WTC11 (cell line): ENCODE measurements around the gene AQP2. TPM values are rescaled to one million over a fixed set of nuclear protein-coding genes. Genes with fewer than 3 reads are reported as not detected.

Experiments used
- ATAC-seq: fragments of 200-7000 bp; cut with Tn5 transposase; 2 replicates; pipeline ENCODE4 v1.10.0; 2021; ENCODE audit warnings: mild to moderate bottlenecking, moderate library complexity
- CTCF ChIA-PET: fragments of 300-600 bp; sonication (Branson Sonifier 250); formaldehyde crosslinking; loops from one replicate; lab custom pipeline; 2021; ENCODE audit warnings: antibody characterized with exemption; lab: Charles Lee
- POLR2A ChIA-PET: fragments of 350-600 bp; sonication (Branson Sonifier 250); formaldehyde crosslinking; loops from one replicate; lab custom pipeline; 2021; ENCODE audit warnings: antibody characterized with exemption; lab: Charles Lee
- DNase-seq: peaks from one replicate; pipeline ENCODE4 v3.0.0; 2021; ENCODE audit warnings: low spot score
- H3K27ac Mint-ChIP-seq: 2 replicates; pipeline ENCODE4 v1.8.0; 2021; ENCODE audit warnings: mixed read lengths
- H3K27me3 Mint-ChIP-seq: 2 replicates; pipeline ENCODE4 v1.8.0; 2021; ENCODE audit warnings: low read depth, mild to moderate bottlenecking, moderate library complexity, mixed read lengths
- H3K36me3 Mint-ChIP-seq: 2 replicates; pipeline ENCODE4 v1.8.0; 2021; ENCODE audit warnings: mixed read lengths
- H3K4me1 Mint-ChIP-seq: 2 replicates; pipeline ENCODE4 v1.8.0; 2022; ENCODE audit warnings: mixed read lengths
- H3K4me3 Mint-ChIP-seq: 2 replicates; pipeline ENCODE4 v1.8.0; 2021; ENCODE audit warnings: mild to moderate bottlenecking, moderate library complexity, mixed read lengths
- H3K9me3 Mint-ChIP-seq: 2 replicates; pipeline ENCODE4 v1.8.0; 2021; ENCODE audit warnings: mixed read lengths
- AR ChIP-seq: fragments of 250-450 bp; sonication (Bioruptor Pico); IDR thresholded peaks from 2 replicates; pipeline ENCODE4 v1.9.0; 2021; ENCODE audit warnings: mild to moderate bottlenecking
- CREB1 ChIP-seq: sonication (generic); formaldehyde crosslinking; IDR thresholded peaks from 2 replicates; pipeline ENCODE4 v1.8.0; 2023; ENCODE audit warnings: mild to moderate bottlenecking, missing genetic modification reagents
- E2F1 ChIP-seq: sonication (generic); formaldehyde crosslinking; IDR thresholded peaks from 2 replicates; pipeline ENCODE4 v1.8.0; 2022; ENCODE audit warnings: mild to moderate bottlenecking, missing genetic modification reagents
- E2F4 ChIP-seq: sonication (generic); formaldehyde crosslinking; IDR thresholded peaks from 2 replicates; pipeline ENCODE4 v1.8.1; 2022; ENCODE audit warnings: low read depth, mild to moderate bottlenecking, moderate library complexity, missing genetic modification reagents, borderline replicate concordance
- FOXK1 ChIP-seq: sonication (generic); formaldehyde crosslinking; IDR thresholded peaks from 2 replicates; pipeline ENCODE4 v1.8.0; 2022; ENCODE audit warnings: mild to moderate bottlenecking, moderate library complexity, missing genetic modification reagents
- FOXP1 ChIP-seq: sonication (generic); formaldehyde crosslinking; IDR thresholded peaks from 2 replicates; pipeline ENCODE4 v1.8.0; 2022; ENCODE audit warnings: missing genetic modification reagents, mild to moderate bottlenecking, moderate library complexity, borderline replicate concordance
- GABPB1 ChIP-seq: sonication (generic); formaldehyde crosslinking; IDR thresholded peaks from 2 replicates; pipeline ENCODE4 v1.8.1; 2023; ENCODE audit warnings: mild to moderate bottlenecking, missing genetic modification reagents
- GRHL2 ChIP-seq: fragments of 250-450 bp; sonication (Bioruptor Pico); IDR thresholded peaks from 2 replicates; pipeline ENCODE4 v1.8.0; 2022; ENCODE audit warnings: mild to moderate bottlenecking, moderate library complexity; ENCODE audit not compliant: insufficient replicate concordance, severe bottlenecking
- GTF2I ChIP-seq: fragments of 250-450 bp; sonication (Bioruptor Pico); conservative IDR thresholded peaks from 2 replicates; pipeline ENCODE4 v1.4.0; 2021; ENCODE audit warnings: mild to moderate bottlenecking
- HMGXB4 ChIP-seq: sonication (generic); formaldehyde crosslinking; IDR thresholded peaks from 2 replicates; pipeline ENCODE4 v1.8.1; 2023; ENCODE audit warnings: mild to moderate bottlenecking, moderate library complexity, missing genetic modification reagents
- IRF2 ChIP-seq: sonication (generic); formaldehyde crosslinking; IDR thresholded peaks from 2 replicates; pipeline ENCODE4 v1.8.0; 2022; ENCODE audit warnings: low read depth, missing genetic modification reagents, borderline replicate concordance
- KAT7 ChIP-seq: sonication (generic); formaldehyde crosslinking; IDR thresholded peaks from 2 replicates; pipeline ENCODE4 v1.8.1; 2023; ENCODE audit warnings: missing genetic modification reagents, mild to moderate bottlenecking, borderline replicate concordance
- NFATC4 ChIP-seq: fragments of 250-450 bp; sonication (Bioruptor Pico); IDR thresholded peaks from 2 replicates; pipeline ENCODE4 v1.9.0; 2021; ENCODE audit warnings: mild to moderate bottlenecking
- RELA ChIP-seq: sonication (generic); formaldehyde crosslinking; IDR thresholded peaks from 2 replicates; pipeline ENCODE4 v1.8.1; 2022; ENCODE audit warnings: missing genetic modification reagents, mild to moderate bottlenecking, borderline replicate concordance
- SP1 ChIP-seq: sonication (generic); formaldehyde crosslinking; conservative IDR thresholded peaks from 2 replicates; pipeline ENCODE4 v1.8.1; 2022; ENCODE audit warnings: missing genetic modification reagents
- ZNF219 ChIP-seq: sonication (generic); formaldehyde crosslinking; IDR thresholded peaks from 2 replicates; pipeline ENCODE4 v1.8.0; 2023; ENCODE audit warnings: missing genetic modification reagents, mild to moderate bottlenecking, borderline replicate concordance
- ZNF416 ChIP-seq: fragments of 250-450 bp; sonication (Bioruptor Pico); IDR thresholded peaks from 2 replicates; pipeline ENCODE4 v1.9.0; 2021; ENCODE audit warnings: mild to moderate bottlenecking, inconsistent platforms
- ZNF671 ChIP-seq: fragments of 250-450 bp; sonication (Bioruptor Pico); IDR thresholded peaks from 2 replicates; pipeline ENCODE4 v1.8.0; 2021; ENCODE audit warnings: mild to moderate bottlenecking
- total RNA-seq: library from RNA; stranded (reverse); gene quantifications from 3 replicates; pipeline ENCODE4 v1.2.3, GENCODE V29; 2021
- TF ChIP-seq, protein P1 (sequence below): fragments of 250-450 bp; sonication (Bioruptor Pico); conservative IDR thresholded peaks from 2 replicates; pipeline ENCODE4 v1.9.0; 2021; ENCODE audit warnings: mild to moderate bottlenecking
- TF ChIP-seq, protein P2 (sequence below): sonication (generic); formaldehyde crosslinking; IDR thresholded peaks from 2 replicates; pipeline ENCODE4 v1.8.0; 2022; ENCODE audit warnings: mild to moderate bottlenecking, missing genetic modification reagents

The AQP2 gene
- total RNA-seq, 1 experiment from 2014 or later: not detected

- TF ChIP-seq E2F1: no peak
- no peak for TF ChIP-seq FOXK1 (CRISPR knock-in tag)
- no peak for TF ChIP-seq FOXP1 (CRISPR knock-in tag)
- no peak for TF ChIP-seq GTF2I
- no peak for TF ChIP-seq NFATC4 (CRISPR knock-in tag)
- no peak for TF ChIP-seq RELA (CRISPR knock-in tag)
- no peak for TF ChIP-seq IRF2 (CRISPR knock-in tag)
- TF ChIP-seq, protein P1, sequence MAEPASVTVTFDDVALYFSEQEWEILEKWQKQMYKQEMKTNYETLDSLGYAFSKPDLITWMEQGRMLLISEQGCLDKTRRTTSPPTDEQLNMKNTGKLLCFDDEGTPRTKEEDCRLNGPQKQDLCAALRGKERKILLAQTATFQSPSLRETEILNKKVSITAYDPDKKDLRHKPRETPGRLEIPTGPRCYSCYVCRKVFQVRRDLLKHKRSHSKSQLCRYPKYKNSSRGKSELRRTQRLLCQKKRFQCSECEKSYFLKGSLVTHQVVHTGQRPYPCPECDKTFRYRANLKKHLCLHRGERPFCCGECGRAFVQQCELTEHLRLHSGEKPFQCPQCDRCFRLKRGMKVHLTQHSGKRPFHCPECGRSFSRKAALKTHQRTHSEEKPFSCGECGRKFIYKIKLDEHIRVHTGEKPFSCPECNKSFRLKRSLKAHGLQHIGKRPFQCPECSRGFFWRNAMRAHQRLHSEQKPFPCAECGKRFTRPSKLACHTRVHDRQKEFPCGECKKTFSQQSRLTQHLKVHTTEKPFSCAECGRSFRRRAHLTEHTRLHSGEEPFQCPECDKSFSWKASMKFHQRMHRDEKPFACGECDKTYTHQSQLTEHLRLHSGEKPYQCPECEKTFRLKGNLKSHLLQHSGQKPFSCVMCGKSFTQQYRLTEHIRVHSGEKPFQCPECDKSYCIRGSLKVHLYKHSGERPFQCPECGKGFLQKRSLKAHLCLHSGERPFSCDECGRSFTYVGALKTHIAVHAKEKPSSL (CRISPR knock-in tag): no peak
- no peak for TF ChIP-seq AR
- no peak for TF ChIP-seq ZNF219 (CRISPR knock-in tag)
- TF ChIP-seq, protein P2, sequence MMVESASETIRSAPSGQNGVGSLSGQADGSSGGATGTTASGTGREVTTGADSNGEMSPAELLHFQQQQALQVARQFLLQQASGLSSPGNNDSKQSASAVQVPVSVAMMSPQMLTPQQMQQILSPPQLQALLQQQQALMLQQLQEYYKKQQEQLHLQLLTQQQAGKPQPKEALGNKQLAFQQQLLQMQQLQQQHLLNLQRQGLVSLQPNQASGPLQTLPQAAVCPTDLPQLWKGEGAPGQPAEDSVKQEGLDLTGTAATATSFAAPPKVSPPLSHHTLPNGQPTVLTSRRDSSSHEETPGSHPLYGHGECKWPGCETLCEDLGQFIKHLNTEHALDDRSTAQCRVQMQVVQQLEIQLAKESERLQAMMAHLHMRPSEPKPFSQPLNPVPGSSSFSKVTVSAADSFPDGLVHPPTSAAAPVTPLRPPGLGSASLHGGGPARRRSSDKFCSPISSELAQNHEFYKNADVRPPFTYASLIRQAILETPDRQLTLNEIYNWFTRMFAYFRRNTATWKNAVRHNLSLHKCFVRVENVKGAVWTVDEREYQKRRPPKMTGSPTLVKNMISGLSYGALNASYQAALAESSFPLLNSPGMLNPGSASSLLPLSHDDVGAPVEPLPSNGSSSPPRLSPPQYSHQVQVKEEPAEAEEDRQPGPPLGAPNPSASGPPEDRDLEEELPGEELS (CRISPR knock-in tag): no peak
- no peak for TF ChIP-seq ZNF416 (CRISPR knock-in tag)
- TF ChIP-seq CREB1 (CRISPR knock-in tag): no peak
- TF ChIP-seq GRHL2 (CRISPR knock-in tag): no peak
- TF ChIP-seq E2F4 (CRISPR knock-in tag): no peak
- no peak for TF ChIP-seq ZNF671 (CRISPR knock-in tag)
- no peak for TF ChIP-seq GABPB1
- no peak for TF ChIP-seq SP1 (CRISPR knock-in tag)
- TF ChIP-seq KAT7 (CRISPR knock-in tag): no peak
- no peak for TF ChIP-seq HMGXB4 (CRISPR knock-in tag)
- TF ChIP-seq, all 79 proteins: peak for 0
- ChIA-PET CTCF (interaction anchor here (0.7 to 8.2 kb wide), 9 partner anchors 13 to 131 kb away, joined by 3 to 120 read pairs (median 8); no protein-coding TSS in a partner anchor), POLR2A (interaction anchor here (1.3 kb wide), 1 partner anchor 29 kb away, joined by 6 read pairs; no protein-coding TSS in a partner anchor)
- no peaks in the 10 kb centered on the region for H3K9me3 Mint-ChIP-seq
- no peak overlapping the region for H3K4me3 Mint-ChIP-seq
- no peaks in the 10 kb centered on the region for H3K27me3 Mint-ChIP-seq
- ATAC-seq (no peak), DNase-seq (no peak)
- no peak overlapping the region for H3K27ac Mint-ChIP-seq
- H3K4me1 Mint-ChIP-seq: peaks cover 21% of the 10 kb centered on the region
- no peaks in the 10 kb centered on the region for H3K36me3 Mint-ChIP-seq
These were observed 29.3 kb downstream of the AQP2 start for GRCh38 chr12:49979791-49980190.
